Stimulated activated CD8-positive, alpha-beta memory T cell treated with anti-CD3 and anti-CD28 coated beads, Interleukin-4, amount 100 ng/mL, for 24 hours (primary cell): ENCODE data around the gene COX6A2.

Experiments used
- DNase-seq: peaks from one replicate; pipeline ENCODE4 v3.0.0-alpha.2; 2020; ENCODE audit warnings: low read depth

The COX6A2 gene

DNA sequence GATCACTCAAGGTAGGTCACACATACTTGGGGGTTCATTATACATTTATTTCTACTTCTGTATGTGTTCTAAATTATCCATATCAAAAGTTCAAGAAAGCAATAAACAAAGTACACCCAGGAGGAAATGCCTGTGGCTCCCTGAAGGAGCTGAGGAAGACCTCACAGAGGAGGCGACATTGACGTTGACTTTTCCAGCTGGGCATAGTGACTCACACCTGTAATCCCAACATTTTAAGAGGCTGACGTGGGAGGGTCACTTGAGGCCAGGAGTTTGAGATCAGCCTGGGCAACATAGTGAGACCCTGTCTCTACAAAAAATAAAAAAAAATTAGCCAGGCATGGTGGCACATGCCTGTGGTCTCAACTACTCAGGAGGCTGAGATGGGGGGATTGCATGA, 18.7 kb downstream of the COX6A2 start:
- DNase-seq, result no peak

DNA sequence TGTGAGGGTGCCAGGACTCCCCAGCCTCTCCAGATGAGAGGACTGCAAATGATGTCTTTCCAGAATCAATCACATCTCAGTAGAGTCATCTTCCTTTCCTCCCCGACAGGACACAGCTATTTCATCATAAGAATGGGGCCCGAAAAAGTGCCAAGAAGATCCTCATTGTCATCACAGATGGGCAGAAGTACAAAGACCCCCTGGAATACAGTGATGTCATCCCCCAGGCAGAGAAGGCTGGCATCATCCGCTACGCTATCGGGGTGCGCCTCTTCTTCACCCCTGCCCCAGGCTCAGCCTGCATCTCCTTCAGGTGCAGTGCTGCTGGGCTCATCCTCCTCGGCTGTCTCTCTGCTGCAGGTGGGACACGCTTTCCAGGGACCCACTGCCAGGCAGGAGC, 20.8 kb downstream of the COX6A2 start:
- DNase-seq, result no peak

DNA sequence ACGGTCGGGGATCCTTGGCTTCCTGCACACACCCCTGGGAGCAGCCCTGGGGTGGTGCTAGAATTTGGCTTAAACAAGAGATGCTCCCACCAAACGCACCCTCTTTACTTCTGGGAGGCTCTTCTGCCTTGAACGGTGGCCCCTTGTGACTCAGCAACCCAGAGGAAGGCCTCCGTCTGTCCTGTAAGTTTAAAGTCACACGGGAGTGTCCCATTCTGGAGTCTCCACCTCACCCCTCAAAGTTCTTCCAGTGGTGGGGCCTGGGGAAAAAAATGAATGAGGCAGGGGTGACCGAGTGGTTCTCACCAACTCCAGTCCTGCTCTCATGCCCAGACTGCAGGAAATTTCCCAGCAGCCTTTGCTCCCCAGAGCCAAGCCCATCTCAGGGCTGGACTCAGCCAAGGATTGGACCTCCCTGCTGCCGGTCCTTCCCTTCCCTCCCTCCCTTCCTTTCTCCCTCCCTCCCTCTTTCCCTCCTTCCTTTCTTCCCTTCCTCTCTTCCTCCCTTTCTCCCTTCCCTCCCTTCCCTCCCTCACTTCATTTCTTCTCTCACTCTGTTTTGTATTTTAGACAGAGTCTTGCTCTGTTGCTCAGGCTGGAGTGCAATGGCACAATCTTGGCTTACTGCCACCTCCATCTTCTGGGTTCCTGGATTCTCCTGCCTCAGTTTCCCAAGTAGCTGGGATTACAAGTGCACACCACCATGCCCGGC, 23.7 kb downstream of the COX6A2 start:
- DNase-seq, result no peak

DNA sequence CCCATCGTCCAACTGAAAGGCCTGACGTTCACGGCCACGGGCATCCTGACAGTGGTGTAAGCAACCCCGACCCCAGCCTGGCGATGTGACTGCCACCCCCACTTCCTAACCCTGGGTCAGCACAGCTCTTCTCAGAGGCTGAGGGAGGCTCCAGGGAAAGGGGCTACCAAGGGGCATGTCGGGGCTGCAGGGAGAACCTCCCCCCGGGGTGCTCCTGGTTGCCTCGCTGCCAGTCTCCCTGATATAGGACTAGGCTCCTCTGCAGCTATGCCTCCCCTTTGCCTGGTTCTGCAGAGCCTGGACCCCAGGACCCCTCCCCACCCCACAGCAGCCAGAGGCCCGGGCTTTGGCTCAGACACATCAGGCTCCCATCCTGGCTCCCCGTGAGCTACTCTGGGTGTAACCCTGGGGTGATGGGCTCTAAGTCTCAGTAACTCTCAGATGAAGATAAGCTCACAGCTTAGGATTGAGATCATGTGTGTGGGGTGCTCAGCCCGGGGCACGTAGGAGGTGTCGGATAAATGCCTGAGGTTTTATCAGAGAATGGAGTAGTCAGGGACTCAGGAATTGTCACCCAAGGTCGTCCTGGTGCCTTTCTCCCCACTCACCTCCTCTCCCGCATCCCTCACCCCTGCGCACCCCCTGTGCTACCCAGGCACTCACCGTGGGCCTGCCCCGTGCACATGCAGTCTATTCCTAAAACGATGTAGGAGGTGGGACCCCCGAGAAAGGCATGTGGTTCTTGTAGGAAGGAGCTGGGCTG, 24.4 kb downstream of the COX6A2 start:
- no peak for DNase-seq

DNA sequence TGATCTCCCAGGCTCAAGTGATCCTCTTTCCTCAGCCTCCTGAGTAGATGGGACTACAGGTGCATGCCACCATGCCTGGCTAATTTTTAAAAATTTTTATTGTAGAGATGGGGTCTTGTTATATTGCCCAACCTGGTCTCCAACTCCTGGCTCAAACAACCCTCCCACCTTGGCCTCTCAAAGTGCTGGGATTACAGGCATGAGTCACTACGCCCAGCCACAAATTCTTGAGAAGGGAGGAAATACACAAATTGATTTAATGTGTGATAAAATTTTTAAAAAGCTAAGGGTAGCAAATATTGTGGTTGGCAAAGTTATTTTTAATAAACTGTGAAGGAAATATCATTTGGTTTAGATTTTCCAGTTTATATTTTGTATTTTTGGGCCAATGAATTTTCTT, 25.5 kb downstream of the COX6A2 start:
- no peak for DNase-seq

DNA sequence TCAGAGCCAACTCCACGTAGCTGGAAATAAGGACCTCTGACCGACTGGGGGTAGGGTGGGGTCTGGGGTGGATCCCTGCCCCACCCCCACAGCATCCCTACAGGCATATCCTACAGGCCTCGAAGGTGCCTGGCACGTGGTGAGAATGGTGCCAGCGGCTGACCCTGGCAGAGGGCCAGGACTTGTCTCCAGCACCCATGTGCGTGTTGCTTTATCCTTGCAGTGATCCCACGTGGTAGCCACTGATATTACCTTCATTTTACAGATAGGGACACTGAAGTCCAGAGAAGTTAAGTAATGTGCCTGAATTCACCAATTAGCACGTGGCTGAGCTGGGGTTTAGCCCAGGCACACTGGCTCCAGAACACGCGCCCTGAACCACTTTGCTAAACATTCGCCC, 26.7 kb downstream of the COX6A2 start:
- DNase-seq, result no peak

DNA sequence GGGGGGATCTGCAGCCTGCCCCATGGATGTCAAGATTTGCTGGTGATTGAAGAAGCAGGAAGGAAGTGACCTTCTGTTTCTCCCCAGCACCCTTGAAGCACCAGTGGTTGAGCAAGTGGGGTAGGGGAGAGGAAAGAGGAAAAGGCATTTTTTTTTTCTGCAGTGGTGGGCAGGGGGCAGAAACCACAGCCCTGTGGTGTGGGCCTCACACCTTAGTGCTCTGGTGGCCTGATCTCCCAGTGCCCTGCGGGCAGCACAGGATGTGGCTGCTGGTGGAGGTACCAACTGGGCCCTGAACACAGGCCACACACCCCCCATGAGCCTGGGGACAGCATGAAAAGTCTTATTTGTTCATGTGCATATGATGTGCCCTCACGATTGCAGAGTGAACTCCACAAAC, 28.0 kb downstream of the COX6A2 start:
- DNase-seq, result no peak

DNA sequence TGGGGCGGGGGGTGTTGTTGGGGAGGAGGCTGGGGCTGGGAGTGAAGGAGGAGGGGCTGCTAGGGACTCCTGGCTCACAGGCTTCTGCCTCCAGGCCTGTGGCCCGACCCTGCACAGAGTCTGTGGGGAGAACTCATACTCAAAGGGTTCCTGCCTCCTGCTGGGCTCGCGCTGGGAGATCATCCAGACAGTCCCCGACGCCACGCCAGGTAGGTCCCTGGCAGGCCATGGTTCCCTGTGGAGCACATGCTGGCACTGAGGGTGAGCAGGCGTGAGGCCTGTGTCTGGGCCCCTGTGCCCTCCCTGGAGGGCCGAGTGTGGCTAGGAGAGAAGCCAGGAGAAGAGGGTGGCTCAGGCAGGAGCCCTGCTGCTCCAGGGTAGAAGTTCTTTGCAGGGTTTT, 30.5 kb downstream of the COX6A2 start:
- DNase-seq, result no peak

DNA sequence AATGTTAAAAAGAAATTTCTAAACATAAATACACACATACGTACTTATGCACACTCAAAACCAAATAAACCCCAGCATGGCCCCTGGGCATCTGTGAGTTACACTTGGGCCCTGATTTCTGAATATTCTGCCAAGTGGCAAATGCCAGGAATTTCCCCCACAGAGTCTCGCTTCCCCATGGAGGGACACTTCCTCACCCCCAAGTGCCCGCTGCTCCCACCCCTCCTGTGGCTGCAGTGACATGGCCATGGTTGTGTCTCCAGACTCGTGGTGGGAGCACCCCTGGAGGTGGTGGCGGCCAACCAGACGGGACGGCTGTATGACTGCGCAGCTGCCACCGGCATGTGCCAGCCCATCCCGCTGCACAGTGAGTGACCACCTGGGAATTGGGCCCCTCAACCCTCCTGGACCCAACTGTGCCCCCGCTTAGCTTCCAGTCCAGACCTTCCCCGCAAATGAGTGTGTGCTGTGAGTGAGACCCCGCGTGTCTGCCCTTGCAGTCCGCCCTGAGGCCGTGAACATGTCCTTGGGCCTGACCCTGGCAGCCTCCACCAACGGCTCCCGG, 31.0 kb downstream of the COX6A2 start:
- no peak for DNase-seq

DNA sequence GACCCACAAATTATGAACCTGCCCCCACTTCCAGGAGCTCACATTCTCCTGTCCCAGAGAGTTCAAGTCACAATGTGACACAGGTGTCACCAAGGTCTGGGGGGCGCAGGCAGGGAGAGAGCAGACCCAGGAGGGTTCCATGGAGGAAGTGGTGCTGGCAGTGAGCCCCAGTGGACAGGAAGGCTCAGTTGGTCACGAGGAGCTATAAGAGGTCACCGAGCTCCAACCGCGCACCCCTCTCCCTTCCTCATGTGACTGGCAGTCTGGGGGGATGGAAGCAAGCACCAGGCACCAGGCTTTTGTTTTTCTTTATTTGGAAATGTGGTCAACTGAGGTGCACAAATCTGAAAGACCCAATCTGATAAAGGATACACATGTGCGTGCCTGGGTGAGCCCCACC, 32.5 kb downstream of the COX6A2 start:
- DNase-seq, result no peak

DNA sequence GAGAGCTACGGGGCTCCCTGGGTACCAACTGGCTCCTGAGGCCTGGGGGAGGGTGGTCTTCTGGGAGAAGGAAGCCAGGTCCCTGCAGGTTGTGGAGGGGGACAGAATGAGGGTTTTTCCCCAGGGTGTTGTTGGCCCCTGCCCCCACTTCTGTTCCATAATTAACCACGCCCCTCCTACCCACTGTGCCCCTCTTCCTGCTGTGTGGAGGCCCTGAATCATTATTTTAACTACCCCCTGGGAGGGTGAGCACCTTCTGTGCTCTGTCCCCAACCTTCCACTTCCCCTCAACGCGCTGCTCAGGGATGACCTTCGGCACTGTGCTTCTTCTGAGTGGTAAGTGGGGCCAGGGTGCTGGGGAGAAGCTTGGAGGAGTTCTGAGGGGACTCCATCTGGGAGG, 35.1 kb downstream of the COX6A2 start, which contains the start of gene ITGAD:
Gene ITGAD (plus strand): TSS at position 280 of the 400 bp plus-strand sequence. CDS start 26 bp downstream, at position 306.
- DNase-seq, result no peak

DNA sequence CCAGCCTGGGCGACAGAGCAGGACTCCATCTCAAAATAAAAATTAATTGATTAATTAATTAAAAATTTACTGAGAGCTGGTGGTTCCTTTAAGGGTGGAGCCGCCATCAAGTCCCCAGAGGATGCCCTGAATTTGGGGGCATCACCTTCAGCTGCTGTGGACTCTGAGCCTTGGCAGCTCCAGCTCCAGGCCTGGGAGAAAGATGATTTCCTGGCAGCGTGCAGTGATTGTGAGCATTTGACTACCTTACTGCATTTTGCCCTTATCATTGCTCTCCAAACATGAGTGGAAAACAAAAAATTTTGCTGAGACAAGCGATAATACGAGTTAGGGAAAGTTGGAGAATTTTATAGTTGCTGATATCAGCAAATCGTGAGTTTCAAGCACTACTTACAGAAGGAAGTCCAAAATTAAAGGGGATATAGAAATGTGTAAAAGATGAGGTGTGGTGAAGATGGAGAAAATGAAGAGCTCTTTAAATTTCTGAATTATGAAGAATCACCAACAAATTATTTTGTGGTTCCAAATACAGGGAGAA, 37.6 kb downstream of the COX6A2 start:
- DNase-seq, result no peak

DNA sequence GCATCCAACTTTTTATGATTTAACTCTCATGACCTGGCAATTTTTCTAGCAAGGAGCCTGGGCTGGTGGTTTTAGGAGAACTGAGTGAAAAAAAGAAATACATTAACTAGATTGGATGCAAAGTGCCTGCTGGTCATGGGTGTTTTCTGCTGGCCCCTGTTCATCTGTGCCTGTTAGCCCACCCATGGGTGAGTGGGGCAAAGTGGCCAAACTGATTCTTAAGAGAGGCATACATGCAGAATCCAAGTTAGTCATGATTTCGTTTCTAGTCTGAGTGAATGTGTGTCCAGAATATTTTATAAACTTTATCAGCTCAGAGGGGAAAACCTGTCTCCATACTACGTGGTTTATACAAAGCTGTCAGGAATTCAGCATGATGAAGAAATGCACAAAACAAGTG, 39.6 kb downstream of the COX6A2 start:
- DNase-seq, result no peak

DNA sequence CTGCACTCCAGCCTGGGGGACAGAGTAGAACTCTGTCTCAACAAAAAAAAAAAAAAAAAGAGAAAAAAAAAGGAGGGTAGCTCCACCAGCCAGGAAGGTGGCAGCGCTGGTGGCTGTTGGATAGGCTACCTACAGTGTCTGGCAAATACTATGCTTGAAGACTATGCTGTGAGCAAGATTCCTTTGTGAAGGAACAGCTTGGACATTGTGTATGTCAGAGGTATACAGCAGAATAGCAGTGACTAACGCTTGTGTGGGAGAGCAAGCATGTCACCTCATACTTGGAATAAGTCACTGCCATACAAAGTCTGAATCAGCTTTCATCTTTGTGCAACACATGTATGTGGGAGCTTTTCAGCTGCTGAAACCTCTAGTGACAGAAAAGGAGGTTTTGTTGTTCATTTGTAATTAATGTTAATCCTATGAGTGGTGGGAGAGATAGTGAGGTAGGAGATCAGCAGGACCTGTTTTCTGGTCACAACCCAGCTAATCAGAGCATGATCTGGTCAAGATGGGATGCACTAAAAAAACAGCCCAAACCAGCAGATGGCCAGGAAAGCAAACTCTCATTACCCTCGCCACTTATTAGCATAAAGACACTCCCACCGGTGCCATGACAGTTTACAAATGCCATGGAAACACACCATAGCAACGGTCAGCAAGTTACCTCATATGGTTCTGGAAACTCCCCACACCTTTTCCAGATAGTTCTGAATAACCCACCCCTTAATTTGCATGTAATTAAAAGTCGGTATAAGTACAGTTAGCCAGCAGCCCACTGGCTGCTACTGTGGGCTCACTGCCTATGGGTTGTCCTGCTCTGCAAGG, 41.8 kb downstream of the COX6A2 start:
- no peak for DNase-seq

DNA sequence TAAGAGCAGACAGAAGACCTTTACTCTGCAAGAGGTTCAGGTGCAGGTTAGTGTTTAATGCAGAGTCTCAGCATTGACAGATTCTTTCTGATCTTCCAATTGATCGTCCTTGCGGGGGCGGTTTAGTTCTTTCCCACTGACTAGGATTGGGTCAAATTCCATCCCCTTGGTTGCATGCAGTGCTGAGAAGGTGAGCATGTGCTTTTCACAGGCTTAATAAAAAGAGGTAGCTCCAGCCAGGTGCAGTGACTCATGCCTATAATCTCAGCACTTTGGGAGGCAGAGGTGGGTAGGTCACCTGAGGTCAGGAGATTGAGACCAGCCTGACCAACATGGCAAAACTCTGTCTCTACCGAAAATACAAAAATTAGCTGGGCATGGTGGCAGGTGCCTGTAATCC, 42.5 kb downstream of the COX6A2 start:
- no peak for DNase-seq

DNA sequence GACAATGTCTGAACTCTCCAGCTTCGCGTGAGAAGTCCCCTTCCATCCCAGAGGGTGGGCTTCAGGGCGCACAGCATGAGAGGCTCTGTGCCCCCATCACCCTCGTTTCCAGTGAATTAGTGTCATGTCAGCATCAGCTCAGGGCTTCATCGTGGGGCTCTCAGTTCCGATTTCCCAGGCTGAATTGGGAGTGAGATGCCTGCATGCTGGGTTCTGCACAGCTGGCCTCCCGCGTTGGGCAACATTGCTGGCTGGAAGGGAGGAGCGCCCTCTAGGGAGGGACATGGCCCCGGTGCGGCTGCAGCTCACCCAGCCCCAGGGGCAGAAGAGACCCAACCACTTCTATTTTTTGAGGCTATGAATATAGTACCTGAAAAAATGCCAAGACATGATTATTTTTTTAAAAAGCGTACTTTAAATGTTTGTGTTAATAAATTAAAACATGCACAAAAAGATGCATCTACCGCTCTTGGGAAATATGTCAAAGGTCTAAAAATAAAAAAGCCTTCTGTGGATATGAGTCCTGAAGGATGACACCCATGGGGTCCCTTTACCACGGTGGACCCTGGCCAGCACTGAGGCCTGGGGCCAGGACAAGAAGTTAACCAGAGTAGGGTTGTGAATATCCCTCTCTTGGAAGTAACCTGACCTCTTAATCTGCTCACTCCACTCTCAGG, 45.5 kb downstream of the COX6A2 start:
- DNase-seq, result peak; percentile 51

DNA sequence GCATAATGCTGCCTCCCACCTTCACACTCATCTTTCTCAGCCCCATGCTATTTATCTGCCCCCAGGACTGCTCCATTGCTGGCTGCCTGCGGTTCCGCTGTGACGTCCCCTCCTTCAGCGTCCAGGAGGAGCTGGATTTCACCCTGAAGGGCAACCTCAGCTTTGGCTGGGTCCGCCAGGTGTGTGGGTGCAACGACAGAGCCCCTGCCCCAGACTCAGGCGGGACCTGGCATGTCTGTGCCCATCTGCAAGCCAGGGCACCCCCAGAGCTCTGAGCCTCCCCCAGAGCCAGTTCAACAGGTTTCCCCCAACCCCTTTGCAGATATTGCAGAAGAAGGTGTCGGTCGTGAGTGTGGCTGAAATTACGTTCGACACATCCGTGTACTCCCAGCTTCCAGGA, 48.0 kb downstream of the COX6A2 start:
- no peak for DNase-seq
